ENCODE data around the gene FHAD1. TPM values are rescaled to one million over a fixed set of nuclear protein-coding genes. Genes with fewer than 3 reads are reported as not detected.

The FHAD1 gene
- total and polyA plus RNA-seq, 2 experiments from 2014 or later = 0.24 to 0.74 TPM

- no peak overlapping the region for H3K27ac ChIP-seq
- TF ChIP-seq, protein P1, sequence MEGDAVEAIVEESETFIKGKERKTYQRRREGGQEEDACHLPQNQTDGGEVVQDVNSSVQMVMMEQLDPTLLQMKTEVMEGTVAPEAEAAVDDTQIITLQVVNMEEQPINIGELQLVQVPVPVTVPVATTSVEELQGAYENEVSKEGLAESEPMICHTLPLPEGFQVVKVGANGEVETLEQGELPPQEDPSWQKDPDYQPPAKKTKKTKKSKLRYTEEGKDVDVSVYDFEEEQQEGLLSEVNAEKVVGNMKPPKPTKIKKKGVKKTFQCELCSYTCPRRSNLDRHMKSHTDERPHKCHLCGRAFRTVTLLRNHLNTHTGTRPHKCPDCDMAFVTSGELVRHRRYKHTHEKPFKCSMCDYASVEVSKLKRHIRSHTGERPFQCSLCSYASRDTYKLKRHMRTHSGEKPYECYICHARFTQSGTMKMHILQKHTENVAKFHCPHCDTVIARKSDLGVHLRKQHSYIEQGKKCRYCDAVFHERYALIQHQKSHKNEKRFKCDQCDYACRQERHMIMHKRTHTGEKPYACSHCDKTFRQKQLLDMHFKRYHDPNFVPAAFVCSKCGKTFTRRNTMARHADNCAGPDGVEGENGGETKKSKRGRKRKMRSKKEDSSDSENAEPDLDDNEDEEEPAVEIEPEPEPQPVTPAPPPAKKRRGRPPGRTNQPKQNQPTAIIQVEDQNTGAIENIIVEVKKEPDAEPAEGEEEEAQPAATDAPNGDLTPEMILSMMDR (IDR thresholded peaks at IDR 0.05; ENCODE audit: low read depth, low read length) = no peak
Observed at GRCh38 chr1:15328351-15329103, 81.5 kb downstream of the FHAD1 start.

GRCh38 chr1:15329104-15329820, 82.2 kb downstream of the FHAD1 start:
- peak in 1 of 2 donors; percentile 19 for DNase-seq (ENCODE audit: low read depth in 1 of 2, low spot score in 1 of 2)
- Histone ChIP-seq H3K27ac (no peak overlapping the region), H3K9me3 (ENCODE audit: low read depth) (no peaks in the 10 kb centered on the region), H3K27me3 (no peaks in the 10 kb centered on the region), H3K4me1 (ENCODE audit: low read depth) (peaks cover 15% of the 10 kb centered on the region), H3K36me3 (no peaks in the 10 kb centered on the region), H3K4me3 (no peak overlapping the region)
- TF ChIP-seq, protein P1 (IDR thresholded peaks at IDR 0.05; ENCODE audit: low read depth, low read length) = peak; percentile 51

More at GRCh38 chr1:15328351-15329103, 81.5 kb downstream of the FHAD1 start:
- no peaks in the 10 kb centered on the region for H3K27me3 ChIP-seq
- H3K36me3 ChIP-seq = no peaks in the 10 kb centered on the region
- H3K4me1 ChIP-seq (ENCODE audit: low read depth) = peaks cover 15% of the 10 kb centered on the region
- H3K9me3 ChIP-seq (ENCODE audit: low read depth) = no peaks in the 10 kb centered on the region
- H3K4me3 ChIP-seq = no peak overlapping the region
- peak in 1 of 2 donors; percentile 94 for DNase-seq (ENCODE audit: low read depth in 1 of 2, low spot score in 1 of 2)

- no peak overlapping the region for H3K4me3 ChIP-seq
- no peaks in the 10 kb centered on the region for H3K9me3 ChIP-seq (ENCODE audit: low read depth)
- no peaks in the 10 kb centered on the region for H3K36me3 ChIP-seq
- TF ChIP-seq, protein P1 (IDR thresholded peaks at IDR 0.05; ENCODE audit: low read depth, low read length) = no peak
- H3K27me3 ChIP-seq = no peaks in the 10 kb centered on the region
- peaks cover 11% of the 10 kb centered on the region for H3K4me1 ChIP-seq (ENCODE audit: low read depth)
- DNase-seq (ENCODE audit: low read depth in 1 of 2, low spot score in 1 of 2) = no peak
- no peak overlapping the region for H3K27ac ChIP-seq
Observed at GRCh38 chr1:15330028-15330427, 83.0 kb downstream of the FHAD1 start.

DNA sequence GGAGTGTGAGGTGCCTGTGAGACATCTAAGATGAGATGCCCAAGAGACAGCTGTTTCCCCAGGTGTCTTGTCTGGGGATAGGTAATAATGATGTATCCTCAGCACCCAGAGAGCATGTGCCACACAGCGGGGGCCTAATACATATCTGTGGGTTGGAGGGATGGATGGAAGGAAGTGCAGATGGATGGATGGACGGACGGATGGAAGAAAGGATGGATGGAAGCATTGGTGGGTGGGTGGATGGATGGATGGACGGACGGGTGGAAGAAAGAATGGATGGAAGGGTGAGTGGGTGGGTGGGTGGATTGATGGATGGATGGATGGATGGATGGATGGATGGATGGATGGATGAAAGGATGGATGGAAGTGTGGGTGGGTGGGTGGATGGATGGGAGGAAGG, 84.2 kb downstream of the FHAD1 start:
- H3K36me3 ChIP-seq = no peaks in the 10 kb centered on the region
- DNase-seq (ENCODE audit: low read depth in 1 of 2, low spot score in 1 of 2) = no peak
- peaks cover 11% of the 10 kb centered on the region for H3K4me1 ChIP-seq (ENCODE audit: low read depth)
- H3K27me3 ChIP-seq = no peaks in the 10 kb centered on the region
- no peak overlapping the region for H3K27ac ChIP-seq
- TF ChIP-seq, protein P1 (IDR thresholded peaks at IDR 0.05; ENCODE audit: low read depth, low read length) = no peak
- H3K4me3 ChIP-seq = no peak overlapping the region
- no peaks in the 10 kb centered on the region for H3K9me3 ChIP-seq (ENCODE audit: low read depth)

- Histone ChIP-seq H3K27ac (no peak overlapping the region), H3K36me3 (no peaks in the 10 kb centered on the region), H3K27me3 (no peaks in the 10 kb centered on the region), H3K9me3 (ENCODE audit: low read depth) (no peaks in the 10 kb centered on the region), H3K4me1 (ENCODE audit: low read depth) (peaks cover 11% of the 10 kb centered on the region), H3K4me3 (no peak overlapping the region)
- TF ChIP-seq, protein P1 (IDR thresholded peaks at IDR 0.05; ENCODE audit: low read depth, low read length) = no peak
- DNase-seq (ENCODE audit: low read depth in 1 of 2, low spot score in 1 of 2) = no peak
Observed at GRCh38 chr1:15331734-15332133, 84.7 kb downstream of the FHAD1 start.

All from cardiac muscle cell (in vitro differentiated cells and primary cell).